DMS79 (cell line): ENCODE data around the gene AUTS2.
A peak's percentile ranks its signal among the peaks of the same experiment; 100 is the strongest.

Source experiments
- DNase-seq: peaks from one replicate; lab custom pipeline; 2025; lab: John Stamatoyannopoulos, UW

AUTS2 gene

GRCh38 chr7:70498232-70498992 lies 900.1 kb downstream of the AUTS2 start:
- DNase-seq: peak; percentile 69

DNA sequence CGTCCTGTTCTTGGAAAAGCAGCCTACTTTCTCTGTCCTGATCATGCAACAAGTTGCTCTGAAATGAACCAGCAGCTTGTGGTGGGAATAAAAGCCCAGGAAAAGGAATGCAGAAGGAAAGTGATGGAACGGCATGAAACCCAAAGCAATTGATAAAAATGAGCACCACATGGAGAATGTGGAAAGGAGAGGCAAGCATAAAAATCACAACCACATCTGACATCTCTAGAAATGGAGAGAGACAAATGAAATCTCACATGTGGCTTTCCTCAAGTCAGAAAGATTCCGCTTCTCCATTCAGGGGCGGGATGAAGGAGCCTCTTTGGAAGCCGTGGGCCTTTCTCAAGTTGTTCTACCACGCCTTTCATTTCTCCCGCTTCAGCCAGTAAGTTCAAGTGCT lies 902.0 kb downstream of the AUTS2 start:
- DNase-seq: no peak

DNA sequence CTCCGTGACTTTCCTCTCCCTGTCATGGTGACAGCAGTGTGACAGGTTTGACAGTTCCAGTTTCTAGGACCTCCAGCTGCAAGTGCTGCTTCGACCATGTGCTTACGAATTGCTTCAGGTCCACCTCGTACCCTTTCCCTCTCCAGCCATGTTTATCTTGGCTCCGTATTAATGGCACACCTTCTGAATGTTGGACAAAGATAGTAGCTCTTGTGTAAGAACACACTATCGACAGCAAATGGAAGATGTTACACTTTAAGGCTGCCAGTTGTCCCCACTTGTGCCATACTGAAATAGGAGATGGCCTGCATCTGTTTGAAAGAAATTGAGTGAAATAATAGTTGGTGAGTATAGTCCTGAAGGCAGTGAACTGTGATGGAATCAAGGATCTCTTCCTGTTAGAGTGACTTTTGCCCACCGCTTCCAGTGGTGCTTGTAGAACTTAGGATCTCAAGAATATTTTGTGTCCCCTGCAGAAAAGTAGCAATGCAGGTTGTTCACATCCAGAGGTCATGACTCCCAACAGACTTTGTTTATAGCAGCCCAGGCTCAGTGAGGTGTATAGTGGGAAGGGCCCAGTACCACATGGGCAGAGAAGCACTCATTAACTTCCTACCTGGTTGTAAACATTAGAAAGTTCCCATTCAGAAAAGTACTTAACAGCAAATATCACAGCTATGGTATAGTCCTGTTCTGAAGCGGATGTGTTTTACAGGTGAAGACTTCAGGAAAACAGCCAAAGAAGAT lies 904.0 kb downstream of the AUTS2 start:
- DNase-seq: no peak

DNA sequence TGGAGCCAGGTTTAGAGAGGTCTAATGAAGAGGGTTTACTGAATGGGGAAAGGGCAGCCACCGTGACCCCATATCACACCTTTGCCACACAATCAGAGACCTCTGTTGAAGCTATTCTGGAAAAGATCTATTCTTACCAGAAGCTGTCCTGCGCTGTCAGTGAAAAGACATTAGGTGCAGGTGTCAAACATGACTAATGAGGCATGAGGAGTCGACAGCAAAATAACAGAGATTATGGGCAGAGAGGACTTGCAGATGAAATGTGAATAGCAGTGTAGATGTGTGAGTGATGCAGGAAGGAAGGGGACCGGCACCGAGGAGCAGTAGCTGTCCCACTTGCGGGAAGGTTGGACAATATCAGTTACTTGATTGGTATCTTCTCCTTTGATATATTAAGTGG lies 906.0 kb downstream of the AUTS2 start:
- DNase-seq: no peak

DNA sequence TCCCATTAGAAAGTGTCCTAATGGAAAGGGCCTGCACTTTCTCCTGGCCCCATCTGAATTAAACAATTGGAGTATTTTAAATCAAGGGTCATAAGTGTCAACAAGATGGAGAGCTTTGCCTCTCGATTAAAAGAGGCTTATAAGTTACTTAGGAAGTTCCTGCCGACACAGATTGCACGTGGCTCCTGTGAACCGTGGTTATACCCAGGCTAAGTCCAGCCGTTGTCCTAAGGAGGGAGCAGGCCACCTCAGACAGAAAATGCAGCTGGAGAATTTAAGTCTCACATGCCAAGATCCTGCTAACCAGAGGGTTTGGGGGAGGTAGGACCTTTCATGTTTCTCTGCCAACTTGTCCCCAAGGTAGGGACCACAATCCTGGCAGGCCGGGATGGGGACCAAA lies 907.2 kb downstream of the AUTS2 start:
- peak; percentile 83 for DNase-seq

- DNase-seq: no peak
Observed at GRCh38 chr7:70505886-70506285, 907.6 kb downstream of the AUTS2 start.

GRCh38 chr7:70506434-70506833 lies 908.2 kb downstream of the AUTS2 start:
- DNase-seq: no peak

DNA sequence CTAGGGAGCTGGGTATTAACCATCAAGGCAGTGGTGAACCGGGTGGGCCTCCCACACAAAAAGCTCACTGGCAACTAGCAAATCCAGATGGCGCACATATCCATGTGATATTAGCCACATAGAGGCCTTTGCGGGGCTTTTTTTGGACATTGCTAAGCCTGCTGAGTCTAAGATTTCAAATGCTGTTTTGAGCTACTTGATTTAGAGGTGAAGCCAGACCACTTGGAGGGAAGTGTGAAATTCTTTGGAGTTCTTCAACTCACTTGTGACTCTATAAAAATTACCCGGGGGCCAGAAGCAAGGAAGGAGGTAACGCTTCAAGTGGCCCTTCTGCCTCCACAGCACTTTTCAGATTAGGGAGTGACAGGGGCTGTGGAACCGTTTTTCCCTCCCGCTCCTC lies 913.9 kb downstream of the AUTS2 start:
- DNase-seq: peak; percentile 88

DNA sequence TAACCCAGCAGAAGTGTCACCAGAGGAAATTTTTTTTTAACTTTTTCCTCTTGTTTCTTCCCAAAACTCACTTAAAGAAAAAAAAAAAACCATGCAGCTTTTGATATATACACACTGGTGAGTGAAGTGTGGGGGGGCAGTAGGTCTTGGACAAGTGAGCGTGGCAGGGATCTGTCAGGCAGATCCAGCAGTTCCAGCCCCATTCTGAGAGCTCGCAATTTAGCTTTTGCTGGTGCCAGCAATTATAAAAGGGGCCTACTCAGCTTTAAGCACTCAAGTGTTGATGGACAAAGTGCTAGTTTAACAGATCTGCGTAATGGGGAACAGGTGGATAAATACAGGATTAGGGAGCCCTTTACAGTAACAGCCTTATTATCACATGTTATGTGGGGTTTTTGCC lies 914.5 kb downstream of the AUTS2 start:
- DNase-seq: peak; percentile 63

GRCh38 chr7:70520611-70521010 lies 922.3 kb downstream of the AUTS2 start:
- DNase-seq: no peak

DNA sequence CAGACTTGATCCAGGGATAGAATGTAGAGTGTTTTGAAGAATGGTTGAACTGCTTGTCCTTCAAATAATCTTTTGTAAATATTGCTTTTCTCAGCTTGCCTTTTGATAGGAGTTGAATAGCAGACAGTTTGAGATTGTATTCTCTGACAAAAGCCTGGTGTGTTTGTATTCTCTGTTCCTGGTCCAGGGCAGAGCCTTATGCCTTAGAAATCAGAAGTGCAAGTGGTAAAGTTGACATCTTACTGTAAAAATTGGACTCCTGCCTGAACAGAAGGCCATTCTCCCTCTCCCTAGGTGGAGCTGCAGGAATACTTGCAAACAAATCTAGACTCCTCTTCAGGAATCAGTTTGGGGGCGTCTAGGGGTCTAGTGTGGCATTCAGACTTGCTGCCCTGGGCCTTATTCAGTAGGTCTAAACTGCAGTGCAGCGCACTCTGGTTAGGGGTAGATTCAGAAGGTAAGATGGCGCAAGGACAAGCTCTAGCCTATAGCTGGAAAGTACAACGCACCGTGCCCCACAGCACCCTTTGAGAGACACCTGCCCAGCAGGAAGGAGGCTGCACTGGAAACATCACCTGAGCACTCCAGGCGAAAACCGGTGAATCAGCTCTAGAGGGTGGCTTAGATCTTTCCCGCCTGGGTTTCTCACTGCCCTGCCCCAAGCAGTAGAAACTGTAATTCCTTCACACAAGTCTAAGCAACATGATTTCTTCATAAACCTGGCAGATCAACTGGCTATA lies 925.1 kb downstream of the AUTS2 start:
- no peak for DNase-seq

DNA sequence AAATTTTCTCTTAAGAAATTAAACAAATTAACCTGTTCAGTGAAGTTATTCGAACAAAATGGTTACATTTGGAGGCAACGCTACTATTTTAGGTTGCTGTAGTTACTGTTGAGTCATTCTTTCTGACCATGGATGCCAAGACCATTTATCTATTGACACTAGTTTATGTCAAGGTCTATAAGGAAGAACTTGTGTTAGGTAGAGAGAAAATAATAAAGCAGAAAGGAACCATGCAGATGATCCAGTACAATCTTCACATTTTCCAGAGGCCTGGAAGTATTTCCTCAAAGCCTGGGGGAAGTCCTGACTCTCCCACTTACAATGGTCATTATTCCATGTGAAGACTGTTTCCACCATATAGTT lies 925.7 kb downstream of the AUTS2 start:
- DNase-seq: no peak

DNA sequence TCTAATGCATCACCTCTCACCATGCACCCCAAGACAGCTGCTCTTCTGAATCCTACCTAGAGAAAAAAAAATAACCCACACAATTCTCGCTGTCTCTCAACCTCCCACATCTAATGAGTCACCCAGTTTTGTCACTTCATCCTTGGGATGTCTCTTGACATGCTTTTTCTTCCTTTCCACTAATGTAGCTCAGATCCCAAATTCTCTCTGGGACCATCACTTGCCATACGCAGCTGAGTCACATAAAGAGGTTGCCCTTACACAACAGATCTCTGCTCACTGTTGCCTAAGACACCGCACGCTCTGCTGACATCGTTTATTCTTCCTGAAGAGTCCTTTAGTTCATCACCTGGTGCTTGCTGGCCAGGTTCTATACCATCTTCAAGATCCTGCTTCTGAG lies 927.7 kb downstream of the AUTS2 start:
- no peak for DNase-seq

DNA sequence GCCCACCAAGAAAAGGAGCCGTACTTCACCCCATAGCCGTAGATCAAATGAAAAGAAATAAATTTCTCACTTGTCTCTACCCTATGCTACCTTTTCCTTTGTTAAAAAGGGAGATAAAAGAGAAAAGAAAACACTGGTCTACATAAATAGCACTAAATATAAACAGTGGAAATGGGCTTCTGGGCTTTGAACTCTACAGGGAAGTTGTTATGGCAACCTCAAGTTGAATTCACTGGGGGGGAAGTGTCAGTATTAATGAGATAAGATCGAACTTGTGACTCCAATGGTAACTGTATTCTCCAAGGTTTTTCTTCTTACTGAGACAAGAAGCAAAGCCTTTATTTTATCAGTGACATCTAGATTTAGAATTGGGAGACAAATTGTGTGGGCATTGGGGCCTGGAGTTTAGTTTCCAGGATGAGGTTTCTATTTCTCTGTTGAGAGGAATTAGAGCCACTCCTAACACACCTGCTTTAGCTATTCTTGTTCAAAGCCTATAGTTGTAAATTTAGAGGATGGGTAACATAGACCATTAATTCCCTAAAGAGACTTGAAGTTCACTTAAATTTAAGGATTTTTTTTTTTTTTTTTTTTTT lies 929.3 kb downstream of the AUTS2 start:
- DNase-seq: no peak

GRCh38 chr7:70529436-70529835 lies 931.2 kb downstream of the AUTS2 start:
- DNase-seq: no peak

DNA sequence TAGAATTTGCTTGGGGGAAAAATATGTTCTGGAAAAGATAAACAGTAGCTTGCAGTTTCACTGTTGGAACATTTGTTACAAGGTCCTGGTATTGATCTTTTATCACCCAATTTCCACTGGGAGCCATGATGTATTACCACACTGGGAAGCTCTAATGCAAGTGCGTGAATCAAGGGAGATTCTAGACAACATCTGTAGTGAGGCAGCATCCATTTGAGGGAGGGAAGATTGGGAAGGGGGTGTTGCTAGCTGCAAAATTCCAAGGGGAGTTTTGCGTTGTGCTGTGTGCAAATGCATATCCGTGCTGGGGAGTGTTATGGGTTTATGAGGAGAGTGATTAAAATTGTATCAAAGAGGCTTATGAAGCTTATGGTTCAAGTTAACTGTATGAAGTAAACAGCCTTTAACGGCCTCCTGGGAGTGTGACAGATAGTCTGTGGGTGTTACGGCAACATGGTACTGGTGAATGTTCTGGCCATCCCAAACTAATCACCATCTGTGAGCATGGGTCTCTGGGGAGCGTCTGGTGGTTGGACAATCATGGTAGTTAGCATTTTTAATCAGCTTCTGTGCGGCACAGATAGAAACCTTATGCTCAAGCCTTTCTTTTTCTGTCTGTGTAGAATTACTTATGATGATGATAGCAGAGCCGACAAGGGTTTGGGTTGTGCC lies 931.8 kb downstream of the AUTS2 start:
- DNase-seq: no peak

- no peak for DNase-seq
Observed at GRCh38 chr7:70533614-70534013, 935.3 kb downstream of the AUTS2 start.

DNA sequence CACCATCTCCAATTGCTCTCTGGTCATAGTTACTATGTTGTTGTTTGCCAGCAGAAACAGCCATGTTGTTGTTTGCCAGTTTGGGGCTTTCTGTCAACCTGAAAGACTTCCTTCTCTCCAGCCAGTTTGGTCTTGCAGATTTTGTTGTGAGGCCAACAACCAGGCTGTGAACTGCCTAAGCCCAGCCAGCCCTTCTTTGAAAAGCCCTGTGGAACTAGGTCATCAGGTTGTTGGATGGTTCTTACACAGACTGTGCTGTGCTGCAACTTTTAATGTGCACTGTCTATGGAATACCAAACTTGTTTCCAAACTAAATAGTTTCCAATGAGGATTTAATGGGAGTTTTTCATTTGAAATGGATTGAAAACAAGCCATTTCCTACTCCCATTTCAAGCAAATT lies 940.9 kb downstream of the AUTS2 start:
- no peak for DNase-seq

GRCh38 chr7:70539617-70540016 lies 941.3 kb downstream of the AUTS2 start:
- no peak for DNase-seq

GRCh38 chr7:70540641-70541040 lies 942.4 kb downstream of the AUTS2 start:
- no peak for DNase-seq

DNA sequence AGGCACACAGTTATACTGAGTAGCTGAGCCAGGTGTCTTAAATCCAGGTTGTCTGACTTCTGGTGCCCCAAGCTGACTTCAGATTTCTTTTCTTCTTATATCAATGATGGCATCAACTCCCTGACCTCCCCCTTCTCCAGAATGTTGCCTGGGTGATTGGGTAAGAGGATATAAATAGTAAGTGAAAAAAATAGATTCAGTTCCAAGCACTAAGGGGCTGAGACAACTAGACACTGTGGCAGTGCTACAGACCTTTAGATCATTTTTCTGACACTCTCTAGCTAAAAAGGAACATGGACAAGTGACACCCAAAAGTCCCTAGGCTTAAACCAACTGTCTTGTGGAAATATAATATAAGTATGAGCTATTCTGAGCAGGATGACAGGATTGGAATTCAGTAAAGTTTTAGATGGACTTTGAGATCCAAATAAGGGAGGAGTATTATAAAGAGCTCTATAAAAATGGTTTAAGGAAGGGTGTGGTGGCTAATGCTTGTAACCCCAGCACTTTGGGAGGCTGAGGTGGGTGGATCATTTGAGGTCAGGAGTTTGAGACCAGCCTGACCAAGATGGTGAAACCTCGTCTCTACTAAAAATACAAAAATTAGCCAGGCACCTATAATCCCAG lies 944.6 kb downstream of the AUTS2 start:
- DNase-seq: no peak

- no peak for DNase-seq
Observed at GRCh38 chr7:70544016-70544415, 945.7 kb downstream of the AUTS2 start.
